Neural progenitor cell (in vitro differentiated cells): Measurements from ENCODE around the gene PACSIN2. TPM values are rescaled to one million over a fixed set of nuclear protein-coding genes. Genes with fewer than 3 reads are reported as not detected.

Source experiments
- DNase-seq: peaks from one replicate; pipeline ENCODE4 v3.0.0-alpha.2; 2016; ENCODE audit warnings: low spot score
- H2AFZ ChIP-seq: fragments of 200-600 bp; sonication (generic); replicated peaks from 2 replicates; pipeline ENCODE4 v1.6.1; 2016; ENCODE audit warnings: antibody characterized with exemption
- H3F3A ChIP-seq: fragments of 200-600 bp; sonication (generic); 2 replicates; pipeline ENCODE4 v1.6.1; 2016; ENCODE audit warnings: antibody characterized with exemption, low read depth
- H3K27ac ChIP-seq: fragments of 200-600 bp; sonication (generic); 2 replicates; pipeline ENCODE4 v1.5.1; 2016; ENCODE audit warnings: mild to moderate bottlenecking
- H3K27me3 ChIP-seq: fragments of 200-600 bp; sonication (generic); 2 replicates; pipeline ENCODE4 v1.6.1; 2016; ENCODE audit warnings: mild to moderate bottlenecking, moderate library complexity
- H3K36me3 ChIP-seq: fragments of 200-600 bp; sonication (generic); 2 replicates; pipeline ENCODE4 v1.5.1; 2016
- H3K4me1 ChIP-seq: fragments of 200-600 bp; sonication (generic); 2 replicates; pipeline ENCODE4 v1.6.1; 2016; ENCODE audit warnings: mixed run types
- H3K4me2 ChIP-seq: fragments of 200-600 bp; sonication (generic); 2 replicates; pipeline ENCODE4 v1.6.1; 2016
- H3K4me3 ChIP-seq: fragments of 200-600 bp; sonication (generic); 2 replicates; pipeline ENCODE4 v1.5.1; 2016
- H3K79me2 ChIP-seq: fragments of 200-600 bp; sonication (generic); 2 replicates; pipeline ENCODE4 v1.6.1; 2016; ENCODE audit warnings: low read depth
- H3K9ac ChIP-seq: fragments of 200-600 bp; sonication (generic); 2 replicates; pipeline ENCODE4 v1.6.1; 2016
- H3K9me3 ChIP-seq: fragments of 200-600 bp; sonication (generic); 2 replicates; pipeline ENCODE4 v1.5.1; 2016; ENCODE audit warnings: low read depth
- H4K20me1 ChIP-seq: fragments of 200-600 bp; sonication (generic); 2 replicates; pipeline ENCODE4 v1.6.1; 2016; ENCODE audit warnings: low read depth
- H3K27ac Mint-ChIP-seq: 3 replicates; pipeline ENCODE4 v1.8.0; 2021; ENCODE audit warnings: mixed read lengths
- H3K27me3 Mint-ChIP-seq: 2 replicates; pipeline ENCODE4 v1.8.0; 2022; ENCODE audit warnings: low read depth, mild to moderate bottlenecking, inconsistent platforms, moderate library complexity, mixed read lengths; ENCODE audit not compliant: insufficient read depth
- H3K36me3 Mint-ChIP-seq: 3 replicates; pipeline ENCODE4 v1.8.0; 2021; ENCODE audit warnings: mixed read lengths
- H3K4me1 Mint-ChIP-seq: 3 replicates; pipeline ENCODE4 v1.8.0; 2021; ENCODE audit warnings: mixed read lengths
- H3K4me3 Mint-ChIP-seq: 3 replicates; pipeline ENCODE4 v1.8.0; 2021; ENCODE audit warnings: mild to moderate bottlenecking, moderate library complexity, mixed read lengths
- H3K9me3 Mint-ChIP-seq: 3 replicates; pipeline ENCODE4 v1.8.0; 2020; ENCODE audit warnings: mixed read lengths
- EZH2 ChIP-seq: fragments of 200-600 bp; sonication (generic); IDR thresholded peaks from 2 replicates; pipeline ENCODE4 v1.6.1; 2017; ENCODE audit warnings: antibody characterized with exemption, mild to moderate bottlenecking, moderate library complexity
- EZH2phosphoT487 ChIP-seq: fragments of 200-600 bp; sonication (generic); IDR thresholded peaks from 2 replicates; pipeline ENCODE4 v1.6.1; 2017; ENCODE audit warnings: antibody characterized with exemption
- total RNA-seq: library from RNA; depleted of rRNA; stranded (reverse); fragments of >200 nt; gene quantifications from 2 replicates; pipeline ENCODE4 v1.2.3, GENCODE V29; 2015; ENCODE audit warnings: low replicate concordance
- TF ChIP-seq, protein P1 (sequence below): fragments of 200-600 bp; sonication (generic); IDR thresholded peaks from 2 replicates; pipeline ENCODE4 v1.5.1; 2017; ENCODE audit warnings: antibody characterized with exemption, mild to moderate bottlenecking

PACSIN2 gene
- total RNA-seq, 1 donor from 2014 or later: 38.1 TPM

DNA sequence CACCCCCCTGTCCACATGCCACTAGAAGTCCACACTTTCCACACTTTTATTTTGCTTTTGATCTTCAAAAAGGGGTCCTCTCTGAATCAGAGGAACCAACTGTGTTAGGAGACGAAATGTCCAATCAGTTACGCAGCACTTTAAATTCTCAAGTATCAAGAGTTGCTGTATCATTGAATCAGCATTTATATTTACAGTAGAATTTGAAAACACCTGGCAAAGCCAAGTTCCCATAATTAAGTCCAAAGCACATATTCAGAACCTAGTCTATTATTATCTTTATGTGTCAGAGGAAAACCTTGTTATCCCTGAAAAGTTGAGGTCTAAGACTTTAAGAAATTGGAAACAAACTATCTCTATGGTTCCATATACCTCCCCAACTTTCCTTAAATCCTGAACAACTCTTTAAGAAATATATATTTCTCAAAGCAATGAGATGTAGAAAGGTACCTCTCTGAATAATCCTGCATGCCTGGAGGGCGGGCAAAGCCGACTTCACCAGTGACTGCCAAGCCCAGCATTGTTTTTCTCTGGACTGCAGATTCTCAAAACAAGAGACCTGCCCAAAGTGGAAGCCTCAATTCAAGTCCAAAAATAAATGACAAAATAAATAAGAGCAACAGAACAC is 82.0 kb downstream of the PACSIN2 start:
- H4K20me1 ChIP-seq: peaks cover 55% of the 10 kb centered on the region
- no peaks in the 10 kb centered on the region for H3K9me3 ChIP-seq
- no peak overlapping the region for H3K4me3 Mint-ChIP-seq
- H3K4me2 ChIP-seq: no peak overlapping the region
- peaks cover 50% of the 10 kb centered on the region for H3K4me1 Mint-ChIP-seq
- peaks cover 6% of the 10 kb centered on the region for H3K36me3 Mint-ChIP-seq
- no peak overlapping the region for H2AFZ ChIP-seq
- peaks cover 76% of the 10 kb centered on the region for H3K79me2 ChIP-seq
- peak overlapping the region; percentile 1 for H3K27ac Mint-ChIP-seq
- no peak overlapping the region for H3K9ac ChIP-seq
- peaks cover 8% of the 10 kb centered on the region for H3K27me3 Mint-ChIP-seq
- DNase-seq: no peak
- H3F3A ChIP-seq: no peaks in the 10 kb centered on the region
- no peak overlapping the region for H3K27ac ChIP-seq
- no peak for TF ChIP-seq EZH2phosphoT487
- TF ChIP-seq, protein P1, sequence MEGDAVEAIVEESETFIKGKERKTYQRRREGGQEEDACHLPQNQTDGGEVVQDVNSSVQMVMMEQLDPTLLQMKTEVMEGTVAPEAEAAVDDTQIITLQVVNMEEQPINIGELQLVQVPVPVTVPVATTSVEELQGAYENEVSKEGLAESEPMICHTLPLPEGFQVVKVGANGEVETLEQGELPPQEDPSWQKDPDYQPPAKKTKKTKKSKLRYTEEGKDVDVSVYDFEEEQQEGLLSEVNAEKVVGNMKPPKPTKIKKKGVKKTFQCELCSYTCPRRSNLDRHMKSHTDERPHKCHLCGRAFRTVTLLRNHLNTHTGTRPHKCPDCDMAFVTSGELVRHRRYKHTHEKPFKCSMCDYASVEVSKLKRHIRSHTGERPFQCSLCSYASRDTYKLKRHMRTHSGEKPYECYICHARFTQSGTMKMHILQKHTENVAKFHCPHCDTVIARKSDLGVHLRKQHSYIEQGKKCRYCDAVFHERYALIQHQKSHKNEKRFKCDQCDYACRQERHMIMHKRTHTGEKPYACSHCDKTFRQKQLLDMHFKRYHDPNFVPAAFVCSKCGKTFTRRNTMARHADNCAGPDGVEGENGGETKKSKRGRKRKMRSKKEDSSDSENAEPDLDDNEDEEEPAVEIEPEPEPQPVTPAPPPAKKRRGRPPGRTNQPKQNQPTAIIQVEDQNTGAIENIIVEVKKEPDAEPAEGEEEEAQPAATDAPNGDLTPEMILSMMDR: no peak
- TF ChIP-seq EZH2: no peak
- H3K4me3 ChIP-seq: no peak overlapping the region
- H3K36me3 ChIP-seq: no peaks in the 10 kb centered on the region
- no peaks in the 10 kb centered on the region for H3K4me1 ChIP-seq
- H3K27me3 ChIP-seq: no peaks in the 10 kb centered on the region
- H3K9me3 Mint-ChIP-seq: no peaks in the 10 kb centered on the region

DNA sequence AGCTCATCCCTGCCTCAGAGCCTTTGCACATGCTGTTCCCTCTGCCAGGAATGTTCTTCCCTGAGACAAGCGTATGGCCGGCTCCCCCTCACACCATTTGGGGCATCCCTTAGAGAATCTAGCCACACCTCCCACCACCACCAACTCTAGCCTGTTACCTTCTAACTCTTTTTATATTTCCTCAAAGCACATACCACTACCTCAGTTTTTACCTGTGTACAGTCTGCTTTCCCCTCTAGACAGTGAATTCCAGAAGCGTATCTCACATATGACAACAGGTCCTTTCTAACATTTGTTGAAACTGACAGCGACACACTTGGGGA is 82.8 kb downstream of the PACSIN2 start:
- H3K9me3 Mint-ChIP-seq: no peaks in the 10 kb centered on the region
- no peak overlapping the region for H3K9ac ChIP-seq
- no peak overlapping the region for H3K4me3 ChIP-seq
- peaks cover 7% of the 10 kb centered on the region for H3K27me3 Mint-ChIP-seq
- H3F3A ChIP-seq: no peaks in the 10 kb centered on the region
- TF ChIP-seq, protein P1: no peak
- no peak for TF ChIP-seq EZH2
- TF ChIP-seq EZH2phosphoT487: no peak
- DNase-seq: no peak
- H3K4me1 ChIP-seq: no peaks in the 10 kb centered on the region
- H3K36me3 ChIP-seq: no peaks in the 10 kb centered on the region
- H2AFZ ChIP-seq: no peak overlapping the region
- H3K4me2 ChIP-seq: no peak overlapping the region
- no peaks in the 10 kb centered on the region for H3K9me3 ChIP-seq
- H3K27me3 ChIP-seq: no peaks in the 10 kb centered on the region
- H3K36me3 Mint-ChIP-seq: peaks cover 6% of the 10 kb centered on the region
- H3K4me3 Mint-ChIP-seq: no peak overlapping the region
- H3K27ac Mint-ChIP-seq: no peak overlapping the region
- peaks cover 42% of the 10 kb centered on the region for H3K4me1 Mint-ChIP-seq
- peaks cover 53% of the 10 kb centered on the region for H4K20me1 ChIP-seq
- H3K79me2 ChIP-seq: peaks cover 76% of the 10 kb centered on the region
- H3K27ac ChIP-seq: no peak overlapping the region

DNA sequence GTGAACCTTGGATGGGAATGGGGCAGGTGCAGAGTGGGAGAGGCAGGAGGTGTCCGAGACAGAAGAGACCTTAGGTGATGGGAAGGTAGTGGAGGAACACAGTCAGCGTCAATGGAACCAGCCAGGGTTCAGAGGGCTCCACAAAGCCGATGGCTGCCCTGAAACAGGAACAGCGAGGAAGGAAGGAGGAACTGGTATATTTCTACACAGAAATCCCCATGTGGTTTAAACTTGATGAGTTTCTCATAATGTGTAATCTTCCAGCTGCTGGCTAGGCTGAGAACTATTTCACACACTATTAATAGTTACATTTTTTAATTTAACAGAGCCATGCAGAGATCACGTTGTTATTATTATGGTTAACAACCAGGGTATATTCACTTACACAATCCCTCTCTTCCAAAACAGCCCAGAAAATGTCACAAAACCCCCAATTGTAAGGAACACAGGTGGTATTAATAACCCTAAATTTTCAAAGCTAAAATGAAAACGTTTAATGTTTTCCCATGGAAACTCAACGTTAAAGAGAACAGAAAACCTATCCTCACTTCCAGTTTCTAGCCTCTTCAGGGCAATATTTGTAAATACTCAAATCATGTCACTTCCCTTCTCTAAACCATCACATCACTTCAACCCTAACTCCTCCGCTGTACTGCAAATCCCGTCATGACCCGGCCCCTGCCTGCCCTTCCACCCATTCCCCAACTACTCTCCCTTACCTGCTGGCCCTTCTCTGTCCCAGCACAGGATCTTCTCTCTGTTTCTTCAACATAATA is 83.3 kb downstream of the PACSIN2 start:
- H3K79me2 ChIP-seq: peaks cover 75% of the 10 kb centered on the region
- H3F3A ChIP-seq: no peaks in the 10 kb centered on the region
- no peak overlapping the region for H3K4me2 ChIP-seq
- no peak overlapping the region for H3K4me3 ChIP-seq
- TF ChIP-seq, protein P1: no peak
- TF ChIP-seq EZH2phosphoT487 (no peak), EZH2 (no peak)
- no peaks in the 10 kb centered on the region for H3K9me3 Mint-ChIP-seq
- H3K4me1 ChIP-seq: no peaks in the 10 kb centered on the region
- no peak overlapping the region for H3K9ac ChIP-seq
- H3K9me3 ChIP-seq: no peaks in the 10 kb centered on the region
- peaks cover 9% of the 10 kb centered on the region for H3K27me3 Mint-ChIP-seq
- peaks cover 44% of the 10 kb centered on the region for H3K4me1 Mint-ChIP-seq
- H3K27me3 ChIP-seq: no peaks in the 10 kb centered on the region
- H3K27ac Mint-ChIP-seq: no peak overlapping the region
- H3K36me3 Mint-ChIP-seq: peaks cover 6% of the 10 kb centered on the region
- no peak for DNase-seq
- no peak overlapping the region for H2AFZ ChIP-seq
- no peak overlapping the region for H3K4me3 Mint-ChIP-seq
- H4K20me1 ChIP-seq: peaks cover 58% of the 10 kb centered on the region
- H3K27ac ChIP-seq: no peak overlapping the region
- H3K36me3 ChIP-seq: no peaks in the 10 kb centered on the region
